Fibroblast of mammary gland (primary cell): Measurements from ENCODE around the gene KRTAP4-11.
A peak's percentile ranks its signal among the peaks of the same experiment; 100 is the strongest.
"Not testable (repeated sequence)": the region's sequence is repeated elsewhere in the genome, so short reads cannot be mapped to it uniquely, and the experiment has no call there.

Experiments
- DNase-seq: peaks from one replicate; pipeline ENCODE4 v3.0.0-alpha.2; 2010; ENCODE audit warnings: low read depth
- H3K4me3 ChIP-seq: 2 replicates; pipeline ENCODE4 v1.5.1; 2011; ENCODE audit warnings: low read depth, mild to moderate bottlenecking, low read length, moderate library complexity; ENCODE audit not compliant: control insufficient read depth
- CTCF ChIP-seq: conservative IDR thresholded peaks from 2 replicates; pipeline ENCODE4 v1.5.1; 2011; ENCODE audit warnings: low read depth, low read length, inconsistent platforms; ENCODE audit not compliant: control insufficient read depth, insufficient read depth

KRTAP4-11 gene

GRCh38 chr17:41149652-41149985, 31.4 kb upstream of the KRTAP4-11 start, which contains the start of gene KRTAP4-5:
TSS of gene KRTAP4-5 (minus strand) at chr17:41149825. CDS start at chr17:41149767, 58 bp downstream.
- no peak within 1 kb of the TSS for H3K4me3 ChIP-seq
- no peak for TF ChIP-seq CTCF
- DNase-seq, result no peak

- H3K4me3 ChIP-seq, DNase-seq: not testable (repeated sequence)
Measured at GRCh38 chr17:41148971-41149651, 30.9 kb upstream of the KRTAP4-11 start.

GRCh38 chr17:41147531-41148204, 29.5 kb upstream of the KRTAP4-11 start:
- no peak for DNase-seq
- no peak for TF ChIP-seq CTCF
- no peak overlapping the region for H3K4me3 ChIP-seq

- DNase-seq, result no peak
- no peak for TF ChIP-seq CTCF
- H3K4me3 ChIP-seq, result no peak overlapping the region
Measured at GRCh38 chr17:41145261-41145660, 27.1 kb upstream of the KRTAP4-11 start.

- no peak for TF ChIP-seq CTCF
- H3K4me3 ChIP-seq, result no peak overlapping the region
- DNase-seq, result no peak
Measured at GRCh38 chr17:41144846-41145245, 26.7 kb upstream of the KRTAP4-11 start.

GRCh38 chr17:41141361-41141760, 23.2 kb upstream of the KRTAP4-11 start:
- TF ChIP-seq CTCF, result no peak
- H3K4me3 ChIP-seq, result no peak overlapping the region
- no peak for DNase-seq

- H3K4me3 ChIP-seq, result no peak within 1 kb of the TSS
- TF ChIP-seq CTCF, result no peak
- DNase-seq, result peak; percentile 91
Measured at GRCh38 chr17:41140360-41141131, 22.4 kb upstream of the KRTAP4-11 start, which contains the start of gene KRTAP4-6. TSS of gene KRTAP4-6 (minus strand) at chr17:41140544. CDS start at chr17:41140487, 57 bp downstream.

GRCh38 chr17:41139865-41140264, 21.7 kb upstream of the KRTAP4-11 start:
- DNase-seq, result not testable (repeated sequence)

More at GRCh38 chr17:41139865-41140264, 21.7 kb upstream of the KRTAP4-11 start:
- not testable (repeated sequence) for H3K4me3 ChIP-seq
